Left colon (tissue), 2 donors: ENCODE measurements around the gene DDR1. TPM values are rescaled to one million over a fixed set of nuclear protein-coding genes. Genes with fewer than 3 reads are reported as not detected.
"Not testable (repeated sequence)": the region's sequence is repeated elsewhere in the genome, so short reads cannot be mapped to it uniquely, and the experiment has no call there.

Experiments used
- ATAC-seq: fragments of 200-7000 bp; cut with Tn5 transposase; one replicate; pipeline ENCODE4 v1.9.1; 2020; ENCODE audit warnings: mild to moderate bottlenecking, moderate library complexity
- DNase-seq, 2 donors: peaks; one replicate each; pipeline ENCODE4 v3.0.0-alpha.2; 2020
- intact Hi-C, 2 donors: fragments of 100-400 bp; cut with DNase I in 1 of 2; cut with micrococcal nuclease in 1 of 2; formaldehyde crosslinking; loops; one replicate each; pipeline versions ENCODE4 v1.11.2 to v1.14.0; 2022; cut with DNase I, micrococcal nuclease
- total RNA-seq, 2 donors: library from RNA; stranded (reverse); fragmentation: NEBNext Ultra II Directional; extraction: Animal tissue kit (Norgen Biotek cat#: 25700); gene quantifications; one replicate each; pipeline ENCODE4 v1.2.1, GENCODE V29; 2021
- donor health status: DM: no; HTN: no; CAD: no.
- donor health status: DM: yes; HTN: yes; CAD: no.

DDR1 gene
- total RNA-seq, 2 donors from 2014 or later = 297 to 333 TPM

GRCh38 chr6:30903236-30903635, 18.9 kb downstream of the DDR1 start:
- intact Hi-C loops = no loop called here

GRCh38 chr6:30907290-30907757, 23.0 kb downstream of the DDR1 start:
- peak; percentile 42 to 50 for DNase-seq

More at GRCh38 chr6:30903236-30903635, 18.9 kb downstream of the DDR1 start:
- ATAC-seq = no peak
- DNase-seq = no peak

DNA sequence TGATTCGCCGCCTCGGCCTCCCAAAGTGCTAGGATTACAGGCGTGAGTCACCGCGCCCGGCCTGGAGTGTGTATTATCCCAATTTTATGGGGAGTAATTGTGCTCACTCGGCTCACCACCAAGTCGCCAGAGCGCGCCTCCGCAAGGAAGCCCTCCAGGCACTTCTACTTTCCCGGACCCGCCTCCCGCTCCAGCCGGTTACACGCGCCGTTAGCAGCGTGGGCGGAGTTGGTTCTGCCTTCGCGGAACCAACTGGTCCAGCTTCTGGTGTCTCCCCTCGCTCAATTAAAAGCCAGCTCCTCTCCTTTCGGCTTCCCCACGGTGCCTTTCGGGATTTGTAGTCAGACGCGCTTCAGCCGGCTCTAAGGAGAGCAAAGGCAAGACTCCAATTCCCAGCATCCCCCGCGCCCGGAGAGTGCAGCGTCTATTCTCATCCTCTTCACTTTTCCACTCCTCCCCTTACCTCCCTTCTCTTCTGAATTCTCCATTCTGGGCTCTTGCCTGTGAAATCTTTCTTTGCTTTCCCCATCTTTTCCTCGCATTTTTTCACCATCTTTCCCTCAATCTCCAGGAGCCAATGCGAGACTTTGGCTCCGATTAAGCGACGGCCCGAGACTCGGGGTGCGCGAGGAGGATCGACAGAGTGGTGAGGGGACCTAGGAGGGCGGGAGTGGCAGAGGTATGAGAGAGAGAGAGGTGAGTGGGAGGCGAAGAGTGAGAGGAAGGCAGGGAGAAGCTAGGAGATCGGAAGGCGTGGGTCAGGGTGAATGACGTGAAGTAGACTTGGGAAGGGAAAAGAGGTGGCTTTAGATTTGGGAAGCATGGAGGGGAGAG, 23.7 kb downstream of the DDR1 start, which contains the start of gene GTF2H4:
GTF2H4 (plus strand) TSS at position 450 of the 834 bp plus-strand sequence.
- intact Hi-C loops = no loop called here
- ATAC-seq (peak; percentile 92), DNase-seq (peak; percentile 97 to 98)

More at GRCh38 chr6:30907290-30907757, 23.0 kb downstream of the DDR1 start:
- intact Hi-C loops = not testable (repeated sequence)
- ATAC-seq = peak; percentile 65

- DNase-seq = no peak
- ATAC-seq = no peak
Measured at GRCh38 chr6:30908700-30909099, 24.4 kb downstream of the DDR1 start.

DNA sequence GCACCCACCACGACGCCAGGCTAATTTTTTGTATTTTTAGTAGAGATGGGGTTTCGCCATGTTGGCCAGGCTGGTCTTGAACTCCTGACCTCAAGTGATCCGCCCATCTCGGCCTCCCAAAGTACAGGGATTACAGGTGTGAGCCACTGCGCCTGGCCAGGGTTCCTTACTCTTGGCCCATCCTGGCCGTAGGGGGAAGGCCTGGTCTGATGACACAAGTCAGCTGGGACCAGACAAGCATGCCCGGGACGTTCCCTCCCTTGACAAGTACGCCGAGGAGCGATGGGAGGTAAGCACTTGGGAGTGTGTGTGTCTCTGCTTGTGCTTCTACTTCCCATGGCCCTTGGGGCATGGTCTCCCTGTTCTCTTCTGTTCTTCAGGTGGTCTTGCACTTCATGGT, 26.2 kb downstream of the DDR1 start:
- DNase-seq, intact Hi-C loops, ATAC-seq: not testable (repeated sequence)

More at GRCh38 chr6:30908700-30909099, 24.4 kb downstream of the DDR1 start:
- intact Hi-C loops = no loop called here

DNA sequence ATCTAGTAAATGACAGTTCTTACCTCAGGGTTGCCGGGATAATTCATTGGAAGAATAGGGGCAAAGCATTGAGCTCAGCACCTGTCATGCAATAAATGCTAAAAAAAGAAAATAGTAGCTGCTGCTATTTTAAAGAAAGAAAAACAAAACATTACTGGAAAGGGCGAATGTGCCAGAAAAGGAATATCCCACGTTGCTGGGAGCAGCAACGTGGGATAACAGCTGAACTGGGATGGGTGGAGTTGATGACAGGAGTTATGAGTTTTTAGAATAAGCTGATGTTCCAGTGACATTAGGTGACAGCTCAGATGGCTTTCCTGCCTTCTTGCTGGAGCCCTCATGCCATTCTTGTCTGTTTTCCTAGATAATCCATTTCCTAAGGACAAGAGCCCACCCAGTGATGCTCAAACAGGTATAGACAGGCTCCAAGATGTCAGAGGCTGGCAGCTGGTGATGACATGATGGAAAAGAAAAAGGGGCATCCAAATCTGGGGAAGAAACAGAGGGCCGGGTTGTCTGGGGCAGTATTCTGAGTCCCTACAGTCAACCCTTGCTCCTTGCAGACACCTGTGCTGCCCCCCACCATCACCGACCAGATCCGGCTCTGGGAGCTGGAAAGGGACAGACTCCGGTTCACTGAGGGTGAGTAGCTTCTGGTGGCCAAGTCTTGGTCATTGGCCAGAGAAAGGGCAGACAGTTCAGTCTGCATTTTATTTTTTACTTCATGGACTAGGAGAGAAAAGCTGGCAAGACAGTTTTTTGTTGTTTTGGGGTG, 28.6 kb downstream of the DDR1 start:
- no peak for ATAC-seq
- intact Hi-C loops = no loop called here
- DNase-seq = no peak

- DNase-seq (no peak), ATAC-seq (no peak)
- intact Hi-C loops = no loop called here
Measured at GRCh38 chr6:30913721-30914075, 29.4 kb downstream of the DDR1 start.

GRCh38 chr6:30914076-30914853, 29.9 kb downstream of the DDR1 start, which contains the start of gene VARS2:
Gene VARS2, plus strand, starts transcription at chr6:30914238. Its CDS starts 599 bp downstream, at chr6:30914837.
- ATAC-seq (peak; percentile 92), DNase-seq (peak; percentile 95)
- intact Hi-C loops = no loop called here

GRCh38 chr6:30914854-30915590, 30.7 kb downstream of the DDR1 start:
- peak in 1 of 2 donors; percentile 28 for DNase-seq
- intact Hi-C loops = loop anchor here in 1 of 2 donors (5.0 kb wide), 1 partner anchor 157 kb away; no protein-coding TSS in a partner anchor
- no peak for ATAC-seq

GRCh38 chr6:30915591-30915946, 31.2 kb downstream of the DDR1 start:
- peak; percentile 30 for ATAC-seq
- DNase-seq = peak in 1 of 2 donors; percentile 13
- intact Hi-C loops = loop anchor here in 1 of 2 donors (5.0 kb wide), 1 partner anchor 157 kb away; no protein-coding TSS in a partner anchor

GRCh38 chr6:30917041-30917440, 32.7 kb downstream of the DDR1 start:
- DNase-seq (no peak), ATAC-seq (no peak)
- intact Hi-C loops = loop anchor here in 1 of 2 donors (5.0 kb wide), 1 partner anchor 155 kb away; no protein-coding TSS in a partner anchor

- ATAC-seq = no peak
Measured at GRCh38 chr6:30917487-30917886, 33.2 kb downstream of the DDR1 start.

GRCh38 chr6:30918670-30919069, 34.4 kb downstream of the DDR1 start:
- no peak for ATAC-seq
- no peak for DNase-seq
- intact Hi-C loops = loop anchor here in 1 of 2 donors (5.0 kb wide), 1 partner anchor 154 kb away; no protein-coding TSS in a partner anchor

More at GRCh38 chr6:30917487-30917886, 33.2 kb downstream of the DDR1 start:
- intact Hi-C loops = loop anchor here in 1 of 2 donors (5.0 kb wide), 1 partner anchor 155 kb away; no protein-coding TSS in a partner anchor
- DNase-seq = no peak

DNA sequence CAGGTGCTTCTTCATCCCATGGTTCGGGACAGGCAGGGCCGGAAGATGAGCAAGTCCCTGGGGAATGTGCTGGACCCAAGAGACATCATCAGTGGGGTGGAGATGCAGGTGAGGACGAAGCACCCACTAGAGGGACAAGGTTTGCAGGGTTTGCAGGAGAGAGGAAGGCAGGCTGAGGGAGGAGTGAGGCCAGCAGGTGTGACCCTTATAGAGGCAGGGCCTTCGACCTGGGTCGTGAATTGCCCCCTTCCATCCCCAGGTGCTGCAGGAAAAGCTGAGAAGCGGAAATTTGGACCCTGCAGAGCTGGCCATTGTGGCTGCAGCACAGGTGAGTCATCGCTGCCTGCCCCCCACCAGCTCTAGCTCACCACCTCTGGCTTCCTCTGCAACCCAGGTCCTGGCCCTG, 38.1 kb downstream of the DDR1 start:
- intact Hi-C loops = no loop called here
- DNase-seq (no peak), ATAC-seq (no peak)

- DNase-seq, intact Hi-C loops, ATAC-seq: not testable (repeated sequence)
Measured at GRCh38 chr6:30924040-30924627, 39.8 kb downstream of the DDR1 start.

DNA sequence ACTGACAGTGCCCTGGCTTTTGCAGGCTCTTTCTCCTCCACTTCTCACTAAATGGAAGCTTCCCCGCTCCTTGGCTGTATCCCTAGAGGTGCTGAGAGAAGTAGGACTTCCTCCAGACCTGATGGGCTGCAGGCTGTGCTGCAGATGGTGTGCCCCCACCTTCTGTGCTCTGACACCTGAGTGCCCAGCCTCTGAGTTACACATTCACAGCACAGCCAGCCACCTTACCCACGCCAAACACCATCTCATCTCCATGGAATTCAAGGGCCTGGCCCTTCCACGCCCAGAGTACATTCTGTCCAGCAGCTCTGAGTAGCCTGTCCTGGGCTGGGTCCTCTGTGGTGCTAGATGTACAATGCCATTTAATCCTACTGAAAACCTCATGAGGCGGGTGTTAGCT, 42.3 kb downstream of the DDR1 start:
- peak; percentile 62 for ATAC-seq
- DNase-seq = peak in 1 of 2 donors; percentile 56
- intact Hi-C loops = no loop called here

DNA sequence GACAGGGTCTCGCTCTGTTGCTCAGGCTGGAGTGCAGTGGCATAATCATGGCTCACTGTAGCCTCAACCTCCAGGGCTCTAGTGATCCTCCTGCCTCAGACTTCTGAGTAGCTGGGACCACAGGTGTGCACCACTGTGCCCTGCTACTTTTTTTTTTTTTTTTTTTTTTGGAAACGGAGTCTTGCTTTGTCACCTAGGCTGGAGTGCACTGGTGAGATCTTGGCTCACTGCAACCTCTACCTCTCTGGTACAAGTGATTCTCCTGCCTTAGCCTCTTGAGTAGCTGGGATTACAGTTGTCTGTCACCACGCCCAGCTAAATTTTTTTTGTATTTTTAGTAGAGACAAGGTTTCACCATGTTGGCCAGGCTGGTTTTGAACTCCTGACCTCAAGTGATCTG, 42.8 kb downstream of the DDR1 start:
- DNase-seq, ATAC-seq, intact Hi-C loops: not testable (repeated sequence)
